ELR (cell line): ENCODE measurements around the gene SERP1.

ENCODE experiments used
- DNase-seq: peaks from one replicate; pipeline ENCODE4 v3.0.0-alpha.2; 2015; ENCODE audit warnings: low read depth

Gene SERP1

DNA sequence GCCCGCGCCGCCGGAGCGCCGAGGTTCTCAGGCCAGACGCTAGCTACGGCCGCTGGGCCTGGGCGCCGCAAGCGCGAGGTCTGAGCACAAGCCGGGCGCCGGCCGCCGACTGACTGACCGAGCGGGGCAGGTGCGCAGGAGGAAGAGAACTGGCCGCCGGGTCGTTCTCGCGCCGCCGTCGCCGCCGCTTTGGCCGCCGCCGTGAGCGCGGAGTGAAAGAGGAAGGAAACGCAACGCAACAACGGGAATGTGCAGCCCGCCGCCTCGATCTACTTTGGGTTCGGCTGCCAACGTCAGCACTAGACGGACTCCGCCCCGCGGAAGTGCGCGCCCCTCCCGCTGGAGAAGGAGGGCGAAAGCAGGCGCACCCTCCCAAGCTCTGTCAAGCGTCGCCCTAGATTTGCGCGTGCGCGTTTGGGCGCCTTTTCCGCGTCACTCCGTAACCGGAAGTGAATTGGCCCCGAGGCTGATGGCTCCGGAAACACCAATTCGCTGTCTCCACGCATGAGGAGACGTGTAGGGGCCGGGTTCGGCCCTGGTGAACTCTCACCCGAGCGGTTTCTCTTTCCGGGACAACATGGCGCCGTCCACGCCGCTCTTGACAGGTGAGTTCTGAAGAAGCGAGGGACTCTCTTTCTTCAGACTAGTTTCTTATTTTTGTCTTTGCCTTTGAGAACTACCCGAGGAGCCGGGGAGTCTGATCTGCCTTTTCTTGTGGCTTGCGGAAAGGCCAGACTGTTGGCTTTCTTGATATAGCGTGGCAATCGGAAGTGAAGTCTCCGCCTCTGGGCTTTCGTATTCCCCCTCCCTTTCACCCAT lies at the start of gene SERP1, which contains the start of gene EIF2A:
Gene SERP1, minus strand, starts transcription at position 271 of the 819 bp plus-strand sequence. CDS start 361 bp downstream, outside the sequence.
Gene EIF2A, plus strand, starts transcription at position 562 of the 819 bp plus-strand sequence. Its CDS starts 16 bp downstream, at position 578.
- peak; percentile 100 for DNase-seq

DNA sequence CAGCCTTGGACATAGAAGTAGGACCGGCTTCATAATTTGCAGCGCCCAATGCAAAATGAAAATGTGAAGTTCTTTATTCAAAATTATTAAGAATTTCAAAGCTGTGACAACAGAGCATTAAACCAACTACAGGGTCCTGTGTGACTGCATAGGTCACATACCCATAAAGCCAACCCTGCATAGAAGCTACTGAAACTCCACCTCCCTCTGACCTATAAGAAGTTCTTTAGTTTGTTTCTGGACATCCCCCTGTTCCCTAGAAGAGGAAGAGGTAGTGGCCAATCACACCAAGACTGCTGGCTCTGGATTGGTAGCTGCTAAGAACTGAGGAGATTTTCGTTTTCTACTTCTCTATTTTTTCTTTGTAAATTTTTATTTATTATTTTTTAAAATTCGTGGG lies 47.9 kb upstream of the SERP1 start:
- DNase-seq = no peak

DNA sequence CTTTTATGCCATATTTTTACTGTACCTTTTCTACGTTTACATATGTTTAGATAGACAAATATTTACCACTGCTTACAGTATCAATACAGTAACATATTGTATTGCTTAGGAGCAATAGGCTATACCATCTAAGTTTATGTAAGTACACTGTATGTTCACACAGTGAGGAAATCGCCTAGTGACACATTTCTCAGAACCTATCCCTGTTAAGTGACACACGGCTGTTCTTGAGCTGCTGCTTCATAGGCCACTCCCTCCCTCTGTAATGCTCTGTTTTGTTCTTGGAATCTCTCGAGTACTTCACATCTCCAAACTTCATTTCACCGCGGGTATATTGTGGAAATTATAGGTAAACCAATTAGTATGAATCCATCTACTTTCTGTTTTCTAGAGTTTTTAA lies 43.5 kb upstream of the SERP1 start:
- peak; percentile 33 for DNase-seq

DNA sequence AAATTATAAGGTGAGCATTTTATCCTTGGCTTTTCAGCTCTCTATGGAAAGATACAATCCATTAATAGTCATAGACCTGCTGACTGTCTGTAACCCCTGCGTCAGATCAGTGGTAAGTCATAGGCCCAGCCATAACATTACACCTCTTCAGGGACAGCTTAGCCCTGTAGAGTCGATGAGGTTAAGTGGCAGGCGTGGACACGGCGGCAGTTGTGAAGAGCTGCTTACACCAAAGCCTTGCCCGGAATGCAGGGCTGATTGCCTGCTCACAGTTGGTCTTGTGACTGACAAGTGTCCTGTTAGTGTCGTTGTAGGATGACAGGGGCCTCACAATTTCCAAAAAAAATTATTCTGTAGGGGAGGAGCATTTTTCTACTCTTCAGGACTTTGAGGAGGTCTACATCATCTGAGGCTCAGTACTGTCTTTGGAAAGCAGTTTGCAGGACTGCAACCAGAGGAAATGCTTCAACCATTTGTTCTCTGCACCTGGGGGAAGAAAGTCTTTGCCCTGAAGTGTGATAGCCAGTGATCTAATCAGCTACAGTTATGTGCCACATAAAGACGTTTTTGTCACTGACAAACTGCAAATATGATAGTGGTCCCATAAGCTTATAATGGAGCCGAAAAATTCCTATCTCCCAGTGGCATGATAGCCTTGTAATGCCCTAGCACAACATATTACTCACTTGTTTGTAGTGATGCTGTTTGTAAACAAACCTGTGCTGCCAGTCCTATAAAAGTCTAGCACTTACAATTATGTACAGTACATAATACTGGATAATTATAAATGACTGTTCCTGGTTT lies 41.9 kb upstream of the SERP1 start:
- DNase-seq = no peak

DNA sequence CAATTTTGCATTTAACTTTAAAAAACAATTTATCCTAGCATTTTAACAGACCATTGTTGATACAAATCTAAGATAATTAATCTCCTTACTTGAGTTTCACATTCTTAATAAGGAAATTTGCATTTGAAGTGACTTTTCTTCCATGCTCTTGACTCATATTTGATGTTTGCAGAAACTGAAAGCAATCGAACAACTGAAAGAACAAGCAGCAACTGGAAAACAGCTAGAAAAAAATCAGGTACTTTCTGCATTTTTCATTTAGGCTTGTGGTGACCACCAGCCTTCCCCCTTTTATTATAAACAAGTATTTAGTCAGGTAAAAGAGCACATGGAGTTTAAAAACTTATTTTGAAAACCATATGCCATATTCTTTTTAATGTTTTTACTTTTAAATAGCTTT lies 36.7 kb upstream of the SERP1 start:
- DNase-seq = no peak

DNA sequence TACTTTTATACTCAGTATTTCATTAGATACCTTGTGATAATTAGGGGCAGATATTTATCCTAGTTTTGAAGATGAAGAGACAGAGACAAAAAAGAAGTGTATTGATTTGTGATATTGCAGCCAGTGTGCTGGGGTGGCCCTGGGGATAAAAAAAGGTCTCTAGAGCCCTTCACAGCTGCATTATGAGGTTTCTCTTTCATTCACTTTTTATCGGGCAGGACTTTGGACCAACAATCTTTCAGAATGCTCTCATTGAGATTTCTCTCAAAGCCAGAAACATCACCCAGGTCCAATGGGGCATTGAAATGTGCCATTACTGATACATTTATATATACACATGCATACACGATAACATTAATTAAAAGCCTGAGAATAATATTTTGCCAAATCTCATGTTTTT lies 36.3 kb upstream of the SERP1 start:
- DNase-seq = no peak

DNA sequence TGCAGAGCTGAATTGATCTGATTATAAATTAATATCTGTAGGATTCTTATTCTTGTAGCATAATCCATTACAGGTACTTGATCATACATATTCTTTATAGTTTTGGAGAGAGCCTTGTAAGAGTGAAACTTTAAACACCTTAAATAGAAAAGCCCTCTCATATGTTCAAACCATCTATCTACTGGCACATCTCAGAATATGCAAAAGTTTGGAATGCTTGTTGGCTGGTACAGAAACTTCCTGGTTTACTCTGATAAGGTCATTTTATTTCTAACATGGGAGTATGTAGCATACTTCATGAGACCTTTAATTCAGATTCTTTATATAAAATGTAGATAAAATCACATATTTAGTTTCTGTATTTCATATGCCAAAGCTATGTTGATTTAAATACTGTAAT lies 34.9 kb upstream of the SERP1 start:
- no peak for DNase-seq

DNA sequence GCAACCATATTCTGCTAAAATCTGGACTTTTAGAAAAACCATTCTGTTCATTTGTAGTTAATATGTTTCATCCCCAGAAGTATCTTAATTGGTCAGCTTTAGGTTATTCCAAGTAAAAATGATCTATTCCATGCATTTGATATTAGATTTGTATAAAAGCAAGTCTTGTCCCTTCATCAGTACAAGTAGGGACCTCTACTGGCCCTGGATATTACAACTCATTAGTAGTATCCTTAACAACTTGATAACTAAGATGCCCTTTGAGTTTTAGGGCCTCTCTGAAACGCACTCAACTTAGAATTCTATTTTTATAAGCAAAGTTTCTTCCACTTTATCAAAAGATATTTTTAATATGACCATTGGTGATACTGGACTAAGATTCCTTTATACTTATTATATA lies 31.6 kb upstream of the SERP1 start:
- peak; percentile 30 for DNase-seq

DNA sequence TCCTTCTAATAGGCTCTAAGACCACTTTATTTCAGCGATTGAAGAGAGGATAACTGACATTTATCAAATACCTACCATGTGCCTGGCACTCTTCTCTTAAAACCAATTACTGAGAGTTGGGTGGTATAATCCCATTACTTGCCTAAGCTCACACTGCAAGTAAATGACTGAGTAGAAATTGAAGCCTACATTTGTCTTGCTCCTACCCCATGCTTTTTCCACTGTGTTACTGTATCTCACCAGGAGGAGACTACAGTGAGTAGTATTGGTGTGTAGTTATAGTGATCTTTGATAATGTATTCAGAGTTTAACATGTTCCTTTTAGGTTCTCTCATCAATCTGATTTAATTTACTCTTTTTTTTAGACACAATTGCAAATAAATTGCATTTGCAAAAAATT lies 21.0 kb upstream of the SERP1 start:
- no peak for DNase-seq

DNA sequence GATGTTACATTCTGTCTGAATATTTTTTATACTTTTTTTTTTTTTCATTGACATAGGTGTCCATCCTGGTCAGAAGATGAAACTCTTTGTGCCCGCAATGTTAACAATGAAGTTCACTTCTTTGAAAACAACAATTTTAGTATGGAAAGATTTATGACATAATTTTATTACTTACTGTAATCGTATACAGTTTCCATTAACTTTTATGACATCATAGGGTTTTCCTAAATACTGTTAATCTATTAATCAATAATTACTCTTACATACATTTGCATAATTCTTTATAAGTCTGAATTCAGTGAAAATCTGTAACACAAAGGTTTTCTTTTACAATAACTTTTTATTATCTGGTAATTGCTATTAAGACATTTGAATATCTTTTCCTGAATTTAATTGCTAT lies 17.9 kb upstream of the SERP1 start:
- DNase-seq = no peak

DNA sequence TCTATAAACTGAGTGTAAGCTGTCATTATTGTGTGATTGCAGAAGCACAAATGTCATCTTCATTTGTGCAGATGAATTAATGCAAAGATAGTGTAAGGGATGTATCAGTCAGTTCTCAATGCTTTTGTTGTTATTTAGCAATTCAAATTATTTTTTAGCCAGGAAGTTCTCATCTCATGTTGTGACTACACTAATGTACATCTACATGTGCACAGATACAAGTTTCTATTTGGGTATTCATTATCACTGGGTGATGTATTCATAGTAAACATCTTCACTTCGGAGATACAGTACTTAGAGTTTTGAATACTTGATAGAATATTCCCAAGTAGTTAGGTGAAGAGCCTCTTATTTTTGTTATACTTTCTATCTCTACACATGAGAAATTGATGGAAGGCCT lies 11.4 kb upstream of the SERP1 start:
- DNase-seq = no peak

DNA sequence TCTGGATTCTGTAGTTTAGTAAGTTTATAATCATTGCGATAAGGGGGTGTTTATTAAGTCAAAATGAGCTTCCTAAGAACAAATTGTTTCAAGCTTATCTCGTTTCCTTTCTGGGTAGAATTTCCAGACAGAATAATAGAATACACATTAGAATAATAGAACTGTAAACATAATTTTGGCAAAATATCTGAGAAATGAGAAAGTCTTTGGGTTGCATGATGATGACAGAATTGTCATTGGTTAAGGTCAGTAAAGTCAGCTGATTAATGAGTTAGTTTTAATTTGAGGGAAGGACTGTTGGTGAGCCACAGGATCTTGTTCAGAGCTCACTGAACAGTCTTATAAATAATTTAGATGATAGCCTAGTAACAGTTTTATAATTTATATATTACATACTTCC lies 10.5 kb upstream of the SERP1 start:
- DNase-seq = no peak

DNA sequence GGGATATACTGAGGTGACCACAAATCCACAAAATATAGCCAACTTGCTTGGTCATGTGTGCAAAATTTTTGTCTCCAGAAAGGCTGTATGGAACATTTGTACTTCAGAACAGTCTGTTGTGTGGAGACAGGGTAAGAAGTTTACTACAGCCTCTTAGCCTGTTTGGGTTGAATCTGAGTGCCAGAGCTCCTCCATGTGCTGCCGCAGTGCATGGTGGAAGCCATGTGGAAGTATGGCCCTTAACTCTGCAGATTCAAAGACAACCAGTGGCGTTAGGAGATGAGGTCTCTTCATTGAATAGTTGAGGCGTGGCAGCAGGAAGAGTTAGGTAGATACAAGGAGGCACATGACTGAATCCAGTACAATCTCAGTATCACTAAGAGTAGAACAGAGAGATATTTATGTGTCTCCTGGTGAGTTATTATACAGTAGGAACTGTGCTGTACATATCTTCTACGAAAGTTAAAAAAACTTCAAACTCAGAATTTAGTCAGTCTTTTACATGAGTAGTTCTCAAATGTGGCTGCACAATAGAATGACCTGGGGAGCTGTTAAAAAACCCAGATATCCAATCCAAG lies 9.7 kb upstream of the SERP1 start:
- DNase-seq = no peak

DNA sequence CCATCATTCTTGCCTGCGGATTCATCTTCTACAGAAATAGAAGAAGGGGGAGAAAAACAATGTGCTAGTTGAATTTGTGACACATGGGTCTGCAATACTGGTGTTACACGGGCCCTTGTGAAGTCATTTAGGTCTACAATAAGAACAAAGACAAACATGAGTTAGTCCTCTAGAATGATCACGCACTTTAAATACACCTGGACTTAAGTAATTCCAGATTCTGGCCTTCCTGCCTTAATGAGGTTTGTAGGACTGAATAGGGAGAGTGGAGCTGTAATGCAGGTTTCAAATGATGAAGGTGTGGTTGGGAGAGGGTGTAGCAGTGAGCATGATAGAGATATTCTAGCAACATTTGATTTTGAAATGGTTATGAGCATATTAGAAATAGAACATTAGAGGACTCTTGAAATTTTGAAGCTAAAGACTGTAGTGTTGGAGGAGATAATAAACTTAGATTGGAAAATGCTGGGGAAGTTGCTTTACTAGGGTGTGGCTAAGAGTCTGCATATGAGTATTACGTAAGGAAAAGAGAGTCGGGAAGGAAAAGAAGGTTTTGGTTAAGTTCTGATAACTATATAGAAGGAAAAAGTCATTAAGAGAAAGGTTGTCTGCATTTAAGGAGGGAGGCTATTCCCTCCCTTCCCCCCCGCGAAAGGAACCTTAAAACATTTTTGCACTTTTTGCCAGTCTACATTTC lies 897 bp upstream of the SERP1 start:
- DNase-seq = peak; percentile 40

DNA sequence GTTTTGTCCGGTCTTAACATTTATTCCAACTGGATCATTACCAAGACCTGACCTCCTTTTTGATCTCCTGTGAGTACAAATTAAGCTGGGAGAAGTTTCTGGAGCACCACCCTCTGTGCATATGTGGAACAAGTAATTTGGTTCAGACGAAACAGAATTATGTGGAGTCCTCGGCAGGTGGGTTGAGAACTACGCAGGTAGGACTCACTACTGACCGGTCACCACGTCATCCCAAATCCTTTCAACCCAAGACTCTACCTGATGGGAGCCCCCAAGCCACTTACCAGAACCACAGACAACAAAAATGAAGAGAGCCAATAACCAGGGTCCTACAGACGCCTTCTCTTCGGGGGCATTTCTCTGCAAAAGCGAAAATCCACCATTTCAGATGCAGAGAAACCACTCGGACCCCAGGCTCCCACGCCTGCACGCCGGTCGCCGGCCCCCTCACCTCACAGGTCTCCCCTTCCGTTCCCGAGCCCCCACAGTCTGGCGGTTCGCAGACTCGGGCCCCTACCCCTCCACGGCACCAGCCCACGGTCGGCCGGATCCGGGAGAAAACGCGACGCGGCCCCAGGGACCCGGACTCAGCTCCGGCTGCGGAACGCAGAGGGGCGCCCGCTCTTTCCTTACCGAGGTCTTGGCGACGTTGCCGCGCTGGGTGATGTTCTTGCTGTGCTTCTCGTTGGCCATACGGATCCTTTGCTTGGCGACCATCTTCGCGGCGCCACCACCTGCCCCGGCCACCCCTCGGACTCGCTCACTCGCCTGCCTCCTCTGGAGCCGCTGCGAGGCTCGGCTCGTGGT lies 674 bp downstream of the SERP1 start:
- DNase-seq = peak; percentile 22

DNA sequence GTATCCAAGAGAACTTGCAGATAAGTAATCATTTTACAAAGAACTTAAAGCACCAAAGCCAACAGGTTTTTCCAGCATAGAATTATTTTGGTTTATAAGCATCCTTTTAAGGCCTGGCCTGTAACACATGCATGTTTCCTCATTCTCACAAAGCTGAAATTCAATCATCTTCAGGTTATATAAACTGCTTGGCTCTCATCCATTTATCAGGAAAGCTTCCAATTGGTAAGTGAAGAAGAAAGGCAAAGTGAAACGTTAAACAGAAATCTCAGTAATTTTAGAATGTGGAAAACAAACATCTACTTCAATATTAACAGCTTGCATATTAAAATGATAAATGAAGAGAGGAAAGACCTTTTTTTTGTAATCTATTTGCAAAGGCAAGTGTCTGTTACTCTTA lies 1.6 kb downstream of the SERP1 start:
- peak; percentile 32 for DNase-seq

DNA sequence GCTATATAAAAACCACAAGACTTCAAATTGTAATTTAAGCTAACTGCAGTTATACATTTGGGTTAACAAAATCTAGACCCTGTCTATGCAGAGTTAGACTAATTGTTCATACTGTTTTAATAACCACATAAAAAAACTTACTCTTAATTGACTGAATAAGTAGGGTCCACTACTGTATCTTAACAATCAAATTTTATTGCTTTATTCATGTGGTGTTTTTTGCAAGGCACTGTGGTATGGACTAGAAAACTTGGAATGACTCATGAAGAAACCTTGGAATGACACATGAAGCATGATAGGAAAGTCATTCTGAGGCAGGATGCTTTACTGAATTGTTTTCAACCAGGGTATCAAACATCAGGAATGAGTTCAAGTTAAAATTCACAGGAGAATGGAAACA lies 2.3 kb downstream of the SERP1 start:
- DNase-seq = peak; percentile 91

DNA sequence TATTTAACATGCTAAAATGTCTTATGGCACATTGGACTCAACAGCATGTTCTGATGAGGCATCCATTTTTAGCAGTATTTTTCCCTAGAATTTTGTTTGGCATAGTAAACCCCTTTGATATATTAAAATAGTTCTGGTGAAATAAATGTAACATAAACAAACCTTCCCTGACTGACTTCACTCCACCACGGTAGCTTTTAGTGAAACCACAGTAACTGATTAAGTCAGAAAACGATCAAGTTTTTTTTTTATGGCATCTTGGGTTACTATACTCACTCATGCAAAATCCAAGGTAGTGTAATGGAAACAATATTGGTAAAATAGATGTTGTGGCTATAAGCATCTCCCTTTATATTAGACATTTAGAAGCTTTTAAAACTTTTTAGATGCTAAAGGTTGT lies 2.8 kb downstream of the SERP1 start:
- no peak for DNase-seq

DNA sequence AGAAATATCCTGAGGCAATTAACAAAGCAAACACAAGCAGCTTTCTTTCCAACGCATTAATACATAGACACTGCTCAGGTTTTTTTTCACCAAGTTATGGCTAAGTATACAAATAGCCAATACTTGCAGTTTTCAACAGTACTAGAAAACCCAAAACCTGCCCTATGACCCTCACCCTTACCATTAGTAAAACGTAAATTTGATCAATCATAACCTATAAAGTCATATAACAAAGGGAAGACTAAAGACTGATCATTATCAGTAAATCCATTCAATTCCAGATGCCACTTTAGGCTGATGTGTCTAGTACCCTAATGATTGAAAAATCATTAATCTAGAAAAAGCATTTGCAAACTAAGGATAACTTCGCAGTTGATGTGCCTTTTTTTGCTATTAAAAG lies 3.2 kb downstream of the SERP1 start:
- no peak for DNase-seq

DNA sequence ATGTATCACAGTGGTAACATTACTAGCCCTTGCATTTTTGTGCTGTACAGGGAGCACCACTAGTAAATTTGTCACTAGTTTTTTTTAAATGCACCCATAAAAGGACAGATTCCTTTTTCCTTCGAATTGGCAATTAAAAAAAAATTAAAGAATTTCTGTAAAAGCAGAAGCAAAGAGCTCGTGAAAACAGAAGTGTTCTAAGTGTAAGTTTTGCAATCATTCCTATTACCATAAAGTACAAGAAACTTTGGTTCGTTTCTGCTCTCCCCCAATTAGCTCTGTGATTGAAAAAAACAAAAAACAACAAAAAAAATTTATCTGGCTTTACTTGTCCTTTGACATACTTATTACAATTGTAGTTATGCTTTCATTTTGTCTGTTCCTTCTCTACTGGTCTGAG lies 5.3 kb downstream of the SERP1 start:
- no peak for DNase-seq

DNA sequence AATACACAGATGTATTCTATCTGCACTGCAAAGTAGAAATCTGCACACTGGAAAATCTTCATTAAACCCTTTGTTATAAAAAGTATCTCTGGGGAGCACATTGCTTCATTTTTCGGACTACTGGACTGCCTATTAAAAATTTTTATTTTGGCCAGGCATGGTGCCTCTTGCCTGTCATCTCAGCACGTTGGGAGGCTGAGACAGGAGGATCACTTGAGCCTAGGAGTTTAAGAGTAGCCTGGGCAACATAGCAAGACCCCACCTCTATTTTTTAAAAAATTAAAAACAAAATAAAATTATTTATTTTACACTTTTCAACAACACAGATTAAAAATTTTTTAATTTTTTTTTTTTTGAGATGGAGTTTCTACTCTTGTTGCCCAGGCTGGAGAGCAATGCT lies 6.0 kb downstream of the SERP1 start:
- no peak for DNase-seq
